Measurements from ENCODE around the gene YAP1. TPM values are rescaled to one million over a fixed set of nuclear protein-coding genes. Genes with fewer than 3 reads are reported as not detected.
"Not testable (repeated sequence)": the region's sequence is repeated elsewhere in the genome, so short reads cannot be mapped to it uniquely, and the experiment has no call there.

YAP1 gene
- total RNA-seq, 1 donor: 169 TPM

DNA sequence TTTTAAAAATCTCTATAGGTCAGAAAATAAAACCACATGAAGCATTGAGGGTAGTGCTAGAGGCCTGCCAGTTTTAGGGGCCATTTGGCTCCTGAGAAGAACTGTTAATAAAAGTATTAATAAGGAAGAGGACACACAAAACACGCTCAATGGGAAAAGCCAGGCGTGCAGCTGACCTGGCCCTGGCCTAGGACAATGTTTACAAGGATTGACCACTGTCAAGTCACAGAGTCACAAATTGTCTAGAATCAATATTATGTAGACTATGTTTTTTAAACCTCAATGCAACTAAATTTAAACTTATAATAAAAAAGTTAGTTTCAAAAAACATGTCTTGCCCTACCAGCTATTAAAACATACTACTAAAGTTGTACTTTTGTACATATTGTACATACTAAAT lies 89.4 kb downstream of the YAP1 start:
- TF ChIP-seq, protein P1, sequence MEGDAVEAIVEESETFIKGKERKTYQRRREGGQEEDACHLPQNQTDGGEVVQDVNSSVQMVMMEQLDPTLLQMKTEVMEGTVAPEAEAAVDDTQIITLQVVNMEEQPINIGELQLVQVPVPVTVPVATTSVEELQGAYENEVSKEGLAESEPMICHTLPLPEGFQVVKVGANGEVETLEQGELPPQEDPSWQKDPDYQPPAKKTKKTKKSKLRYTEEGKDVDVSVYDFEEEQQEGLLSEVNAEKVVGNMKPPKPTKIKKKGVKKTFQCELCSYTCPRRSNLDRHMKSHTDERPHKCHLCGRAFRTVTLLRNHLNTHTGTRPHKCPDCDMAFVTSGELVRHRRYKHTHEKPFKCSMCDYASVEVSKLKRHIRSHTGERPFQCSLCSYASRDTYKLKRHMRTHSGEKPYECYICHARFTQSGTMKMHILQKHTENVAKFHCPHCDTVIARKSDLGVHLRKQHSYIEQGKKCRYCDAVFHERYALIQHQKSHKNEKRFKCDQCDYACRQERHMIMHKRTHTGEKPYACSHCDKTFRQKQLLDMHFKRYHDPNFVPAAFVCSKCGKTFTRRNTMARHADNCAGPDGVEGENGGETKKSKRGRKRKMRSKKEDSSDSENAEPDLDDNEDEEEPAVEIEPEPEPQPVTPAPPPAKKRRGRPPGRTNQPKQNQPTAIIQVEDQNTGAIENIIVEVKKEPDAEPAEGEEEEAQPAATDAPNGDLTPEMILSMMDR (IDR thresholded peaks at IDR 0.05; ENCODE audit: insufficient read depth, low read length): no peak
- no peak for DNase-seq (ENCODE audit: low read depth)
- no peak overlapping the region for H3K4me3 ChIP-seq (ENCODE audit: low read depth, low read length)

DNA sequence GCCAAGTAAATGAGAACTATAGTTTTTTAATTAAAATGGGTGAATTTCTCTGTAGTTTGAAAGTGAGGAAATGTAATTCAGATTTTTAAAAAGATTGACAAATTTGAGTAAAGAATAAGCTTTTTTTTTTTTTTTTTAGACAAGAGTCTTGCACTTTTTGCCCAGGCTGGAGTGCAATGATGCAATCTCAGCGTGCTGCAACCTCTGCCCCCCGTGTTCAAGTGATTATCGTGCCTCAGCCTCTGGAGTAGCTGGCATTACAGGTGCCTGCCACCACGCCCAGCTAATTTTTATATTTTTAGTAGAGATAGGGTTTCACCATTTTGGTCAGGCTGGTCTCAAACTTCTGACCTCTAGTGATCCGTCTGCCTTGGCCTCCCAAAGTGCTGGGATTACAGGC lies 90.1 kb downstream of the YAP1 start:
- not testable (repeated sequence) for H3K4me3 ChIP-seq (ENCODE audit: low read depth, low read length); DNase-seq (ENCODE audit: low read depth)

DNA sequence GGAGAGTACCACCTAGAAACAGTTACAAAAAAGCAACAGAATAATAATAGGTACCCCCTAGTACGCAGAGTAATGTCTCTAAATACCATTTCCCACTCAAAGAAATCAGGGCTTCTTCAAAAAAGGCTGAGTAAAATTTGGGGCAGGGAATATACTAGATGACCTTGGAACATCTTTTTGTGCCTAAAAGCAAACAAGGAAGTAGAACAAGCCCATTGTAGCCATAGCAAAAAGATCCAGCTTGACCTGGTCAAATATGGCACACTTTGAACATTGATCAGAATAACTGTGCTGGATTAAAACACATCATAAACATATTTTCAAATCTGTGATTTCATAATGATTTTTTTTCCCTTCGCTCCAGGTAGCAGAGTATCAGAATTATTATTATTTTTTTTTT lies 91.5 kb downstream of the YAP1 start:
- H3K4me3 ChIP-seq (ENCODE audit: low read depth, low read length): no peak overlapping the region
- no peak for DNase-seq (ENCODE audit: low read depth)
- TF ChIP-seq, protein P1 (IDR thresholded peaks at IDR 0.05; ENCODE audit: insufficient read depth, low read length): no peak

DNA sequence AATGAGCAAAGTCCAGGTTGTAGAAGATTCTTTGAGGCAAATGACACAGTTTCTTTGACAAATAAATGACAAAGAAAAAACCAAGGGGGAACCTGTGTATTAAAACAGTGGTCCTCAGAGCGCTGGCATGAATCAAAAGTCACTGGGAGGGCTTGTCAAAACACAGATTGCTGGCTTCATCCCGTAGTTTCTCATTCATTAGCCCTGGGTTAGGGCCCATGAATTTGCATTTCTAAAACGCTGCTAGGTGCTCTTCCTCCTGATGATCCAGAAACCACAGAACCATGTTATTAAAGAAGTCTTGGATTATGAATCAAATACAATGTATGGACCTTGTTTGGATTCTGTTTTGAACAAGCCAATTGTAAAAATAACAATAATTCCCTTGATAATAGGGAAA lies 92.7 kb downstream of the YAP1 start:
- TF ChIP-seq, protein P1 (IDR thresholded peaks at IDR 0.05; ENCODE audit: insufficient read depth, low read length): no peak

DNA sequence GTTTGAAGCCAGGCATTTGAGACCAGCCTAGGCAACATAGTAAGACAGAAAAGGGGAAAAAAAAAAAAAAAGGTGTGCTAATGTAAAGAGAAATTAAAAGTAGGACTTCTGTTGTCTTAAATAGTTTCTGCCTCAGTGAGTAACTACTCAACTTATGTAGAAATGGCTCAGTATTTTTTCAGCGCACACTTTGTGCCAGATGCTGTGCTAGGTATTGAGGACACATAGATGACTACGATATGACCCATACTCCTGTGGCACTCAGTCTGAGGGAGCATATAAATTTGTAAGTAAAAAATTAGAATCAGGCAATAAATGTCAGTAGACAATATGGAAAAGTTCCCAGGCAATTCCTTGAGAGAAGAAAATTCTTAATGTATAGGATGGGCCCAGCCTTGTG lies 93.9 kb downstream of the YAP1 start:
- no peak overlapping the region for H3K4me3 ChIP-seq (ENCODE audit: low read depth, low read length)

More for the DNA sequence above, 92.7 kb downstream of the YAP1 start:
- H3K4me3 ChIP-seq (ENCODE audit: low read depth, low read length): no peak overlapping the region
- DNase-seq (ENCODE audit: low read depth): no peak

DNA sequence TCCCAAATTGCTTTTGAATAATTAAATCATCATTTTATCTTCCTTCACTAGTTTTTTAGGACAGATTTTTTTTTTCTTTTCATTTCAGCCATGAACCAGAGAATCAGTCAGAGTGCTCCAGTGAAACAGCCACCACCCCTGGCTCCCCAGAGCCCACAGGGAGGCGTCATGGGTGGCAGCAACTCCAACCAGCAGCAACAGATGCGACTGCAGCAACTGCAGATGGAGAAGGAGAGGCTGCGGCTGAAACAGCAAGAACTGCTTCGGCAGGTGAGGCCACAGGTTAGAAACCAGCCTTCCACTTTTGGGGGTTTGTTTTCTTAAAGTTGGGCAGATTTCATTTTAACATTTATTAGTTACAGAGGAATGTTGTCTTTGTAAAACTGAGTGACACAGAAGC lies 95.6 kb downstream of the YAP1 start:
- TF ChIP-seq, protein P1 (IDR thresholded peaks at IDR 0.05; ENCODE audit: insufficient read depth, low read length): no peak
- H3K4me3 ChIP-seq (ENCODE audit: low read depth, low read length): no peak overlapping the region
- DNase-seq (ENCODE audit: low read depth): no peak

More for the DNA sequence above, 93.9 kb downstream of the YAP1 start:
- DNase-seq (ENCODE audit: low read depth): no peak
- TF ChIP-seq, protein P1 (IDR thresholded peaks at IDR 0.05; ENCODE audit: insufficient read depth, low read length): no peak

DNA sequence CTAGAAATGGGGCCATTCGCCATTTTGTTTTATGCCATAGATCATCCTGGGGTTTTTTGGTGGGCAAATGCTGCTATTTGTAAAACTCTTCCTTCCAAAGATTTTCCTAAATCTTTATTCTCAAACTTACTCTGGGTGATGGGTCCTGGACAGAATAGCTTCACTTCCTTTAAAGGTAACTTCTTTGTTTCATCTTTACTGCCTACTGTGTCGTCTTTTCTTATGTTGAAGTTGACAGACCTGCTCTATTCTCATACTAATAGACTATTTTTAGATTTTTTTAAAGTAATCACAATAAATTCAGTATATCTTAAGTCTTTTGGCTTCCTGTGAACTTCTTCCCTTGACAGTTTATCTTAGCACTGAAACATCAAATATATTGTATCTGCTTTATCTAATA lies 98.6 kb downstream of the YAP1 start:
- TF ChIP-seq, protein P1 (IDR thresholded peaks at IDR 0.05; ENCODE audit: insufficient read depth, low read length): no peak
- DNase-seq (ENCODE audit: low read depth): no peak
- H3K4me3 ChIP-seq (ENCODE audit: low read depth, low read length): no peak overlapping the region
